GM23248 (cell line): ENCODE measurements around the gene IQSEC1. TPM values are rescaled to one million over a fixed set of nuclear protein-coding genes. Genes with fewer than 3 reads are reported as not detected.

Source experiments
- DNase-seq: peaks from one replicate; pipeline ENCODE4 v3.0.0-alpha.2; 2015
- H2AFZ ChIP-seq: fragments of 200-600 bp; sonication (generic); 2 replicates; pipeline ENCODE4 v1.6.1; 2016; ENCODE audit warnings: antibody characterized with exemption
- H3F3A ChIP-seq: fragments of 200-600 bp; sonication (generic); 2 replicates; pipeline ENCODE4 v1.6.1; 2016; ENCODE audit warnings: mild to moderate bottlenecking, antibody characterized with exemption, mixed run types; ENCODE audit not compliant: insufficient read depth
- H3K27ac ChIP-seq: fragments of 200-600 bp; sonication (generic); 2 replicates; pipeline ENCODE4 v1.5.1; 2016; ENCODE audit warnings: mild to moderate bottlenecking
- H3K27me3 ChIP-seq: fragments of 200-600 bp; sonication (generic); replicated peaks from 2 replicates; pipeline ENCODE4 v1.6.1; 2016; ENCODE audit warnings: mild to moderate bottlenecking; ENCODE audit not compliant: insufficient read depth
- H3K36me3 ChIP-seq: fragments of 200-600 bp; sonication (generic); 2 replicates; pipeline ENCODE4 v1.6.1; 2016; ENCODE audit warnings: low read depth, mild to moderate bottlenecking
- H3K4me1 ChIP-seq: fragments of 200-600 bp; sonication (generic); 2 replicates; pipeline ENCODE4 v1.6.1; 2016; ENCODE audit warnings: mild to moderate bottlenecking; ENCODE audit not compliant: insufficient read depth
- H3K4me2 ChIP-seq: fragments of 200-600 bp; sonication (generic); one replicate; pipeline ENCODE4 v1.6.1; 2016; ENCODE audit warnings: mild to moderate bottlenecking; ENCODE audit not compliant: unreplicated experiment
- H3K4me3 ChIP-seq: fragments of 200-600 bp; sonication (generic); 2 replicates; pipeline ENCODE4 v1.5.1; 2016; ENCODE audit warnings: mild to moderate bottlenecking
- H3K79me2 ChIP-seq: fragments of 200-600 bp; sonication (generic); 2 replicates; pipeline ENCODE4 v1.6.1; 2016; ENCODE audit warnings: mild to moderate bottlenecking; ENCODE audit not compliant: insufficient read depth
- H3K9ac ChIP-seq: fragments of 200-600 bp; sonication (generic); 2 replicates; pipeline ENCODE4 v1.6.1; 2016; ENCODE audit warnings: mild to moderate bottlenecking
- H3K9me2 ChIP-seq: fragments of 200-600 bp; sonication (generic); 2 replicates; pipeline ENCODE4 v1.6.1; 2016; ENCODE audit warnings: mixed run types, mild to moderate bottlenecking, moderate library complexity; ENCODE audit not compliant: insufficient read depth
- H3K9me3 ChIP-seq: fragments of 200-600 bp; sonication (generic); one replicate; pipeline ENCODE4 v1.6.1; 2017; ENCODE audit warnings: low read depth
- H4K20me1 ChIP-seq: fragments of 200-600 bp; sonication (generic); 2 replicates; pipeline ENCODE4 v1.6.0; 2016; ENCODE audit not compliant: insufficient read depth
- EZH2 ChIP-seq: fragments of 200-600 bp; sonication (generic); IDR thresholded peaks from 2 replicates; pipeline ENCODE4 v1.6.1; 2018; ENCODE audit warnings: antibody characterized with exemption, mild to moderate bottlenecking; ENCODE audit not compliant: insufficient read depth, poor library complexity, severe bottlenecking
- EZH2phosphoT487 ChIP-seq: fragments of 200-600 bp; sonication (generic); IDR thresholded peaks from 2 replicates; pipeline ENCODE4 v1.6.1; 2018; ENCODE audit warnings: antibody characterized with exemption, moderate library complexity, mild to moderate bottlenecking, low read depth; ENCODE audit not compliant: insufficient read depth
- WGBS, 2 experiments: methylation state at CpG; one replicate each; pipeline ENCODE4 v1.1.6; 2015 to 2017; ENCODE audit warnings: low lambda C conversion rate in 2 of 2, low coverage in 1 of 2; ENCODE audit errors: missing lambda C conversion rate in 2 of 2; 5-methylcytosine and 5-hydroxymethylcytosine counted together
- in situ Hi-C: fragments of 300-500 bp; cut with MboI; formaldehyde crosslinking; loops from 2 replicates; pipeline ENCODE4 v1.15.0; 2020
- polyA plus RNA-seq: library from polyadenylated mRNA; unstranded; fragments of >200 nt; fragmentation: Nextera tagmentation; extraction: Ambion mirVana; gene quantifications from 2 replicates; pipeline ENCODE4 v1.2.1, GENCODE V29; 2016
- total RNA-seq: library from RNA; depleted of rRNA; stranded (reverse); fragments of >200 nt; shearing (Covaris generic); gene quantifications from 2 replicates; pipeline ENCODE4 v1.2.3, GENCODE V29; 2014

IQSEC1 gene
- total and polyA plus RNA-seq, 2 experiments from 2014 or later: 5.1 to 21.6 TPM

DNA sequence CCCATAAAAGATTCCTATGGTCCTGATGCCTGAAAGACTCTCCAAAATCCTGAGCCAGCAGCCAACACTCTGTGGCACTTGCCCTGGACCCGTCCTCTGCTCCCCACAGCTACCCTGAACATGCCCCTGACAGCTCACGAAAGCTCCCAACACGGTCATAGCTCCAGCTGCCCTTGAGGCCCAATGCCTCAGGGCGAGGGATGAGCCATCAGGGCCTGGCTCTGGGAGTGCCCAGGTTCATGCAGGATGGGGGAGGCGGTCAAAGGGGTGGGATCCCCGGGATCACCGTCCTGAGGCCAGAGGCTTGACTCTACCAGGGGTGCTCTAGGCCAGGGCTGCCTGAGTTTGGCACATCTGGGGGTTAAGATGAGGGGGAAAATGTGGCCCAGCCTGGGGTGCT lies 159.1 kb downstream of the IQSEC1 start:
- no peak overlapping the region for H3K9ac ChIP-seq
- no peak overlapping the region for H2AFZ ChIP-seq
- WGBS, 2 experiments: 88 to 89% methylated on average over 7 of the region's 7 CpGs
- H3K27ac ChIP-seq: no peak overlapping the region
- H3K79me2 ChIP-seq: no peaks in the 10 kb centered on the region
- TF ChIP-seq EZH2: no peak
- TF ChIP-seq EZH2phosphoT487: no peak
- no peak for DNase-seq
- H4K20me1 ChIP-seq: no peaks in the 10 kb centered on the region
- no peaks in the 10 kb centered on the region for H3K36me3 ChIP-seq
- no peaks in the 10 kb centered on the region for H3K27me3 ChIP-seq
- no peaks in the 10 kb centered on the region for H3F3A ChIP-seq
- in situ Hi-C loops: no loop called here
- no peak overlapping the region for H3K4me3 ChIP-seq
- no peak overlapping the region for H3K4me2 ChIP-seq
- no peaks in the 10 kb centered on the region for H3K9me3 ChIP-seq
- H3K4me1 ChIP-seq: no peaks in the 10 kb centered on the region
- H3K9me2 ChIP-seq: no peaks in the 10 kb centered on the region

DNA sequence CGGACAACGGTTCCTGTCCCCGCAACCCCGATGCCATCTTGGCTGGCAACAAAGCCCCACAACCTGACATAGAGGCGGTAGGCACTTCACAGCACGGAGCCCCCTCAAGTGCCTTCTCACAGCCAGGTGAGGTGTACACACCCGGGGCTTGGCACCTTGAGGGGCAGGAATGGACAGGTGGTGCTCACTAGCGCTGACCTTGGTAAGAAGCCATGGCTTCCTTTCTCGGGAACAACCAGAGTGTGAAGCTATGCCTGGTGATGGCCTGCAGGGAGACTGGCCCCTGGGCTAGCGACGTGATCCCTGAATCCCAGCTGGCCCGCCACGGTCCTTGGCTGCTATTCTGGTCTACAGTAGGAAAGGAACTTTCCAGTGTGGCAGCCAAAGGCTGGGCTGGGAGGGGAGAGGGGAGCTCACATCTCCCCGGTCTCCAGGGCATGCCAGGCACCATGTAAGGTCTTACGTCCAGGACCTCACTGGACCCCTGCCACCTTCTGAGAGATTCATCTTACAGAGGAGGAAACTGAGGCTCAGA lies 161.3 kb downstream of the IQSEC1 start:
- WGBS, 2 experiments: 88% methylated on average over 15 of the region's 15 CpGs

DNA sequence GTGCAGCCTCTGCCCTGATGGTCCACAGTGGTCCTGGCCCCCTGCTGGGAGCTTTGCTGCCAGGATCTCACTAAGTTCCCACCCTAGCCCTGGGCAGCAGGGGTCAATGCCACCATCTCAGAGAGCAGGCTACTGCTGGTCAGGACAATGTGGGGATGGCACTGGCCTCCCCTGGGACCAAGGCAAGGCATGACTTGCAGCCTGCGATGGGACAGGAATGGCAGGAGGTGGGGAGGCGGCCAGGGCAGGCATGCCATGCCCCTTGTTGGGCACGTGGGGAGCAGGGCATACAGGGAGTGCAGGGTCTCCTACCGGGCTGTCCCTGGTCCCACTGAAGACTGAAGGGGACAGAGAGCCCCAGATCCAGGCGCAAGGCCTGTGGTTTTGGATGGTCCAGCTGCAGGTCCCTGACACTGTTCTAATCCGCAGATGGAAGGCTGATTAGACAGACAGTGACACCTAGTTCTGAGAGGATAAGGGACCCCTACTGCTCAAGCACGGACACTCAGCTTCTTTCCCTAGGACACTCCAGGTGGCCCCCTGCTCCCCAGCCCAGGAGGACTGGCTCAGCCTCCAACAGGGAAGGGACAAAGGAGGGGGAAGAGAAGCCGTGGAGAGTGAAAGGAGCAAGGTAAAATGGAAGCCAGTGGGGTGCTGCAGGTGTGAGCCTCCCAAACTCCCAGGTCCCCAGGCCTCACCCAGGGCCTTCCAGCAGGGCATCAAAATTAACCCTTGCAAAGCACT lies 162.7 kb downstream of the IQSEC1 start:
- Histone ChIP-seq H3K4me2 (no peak overlapping the region), H3F3A (no peaks in the 10 kb centered on the region), H4K20me1 (no peaks in the 10 kb centered on the region), H3K9me2 (no peaks in the 10 kb centered on the region), H3K9ac (no peak overlapping the region), H3K36me3 (no peaks in the 10 kb centered on the region; the same call in 1 of the 2 replicates), H3K4me1 (no peaks in the 10 kb centered on the region), H3K27ac (no peak overlapping the region), H2AFZ (no peak overlapping the region), H3K4me3 (no peak overlapping the region), H3K79me2 (no peaks in the 10 kb centered on the region), H3K9me3 (no peaks in the 10 kb centered on the region), H3K27me3 (no peaks in the 10 kb centered on the region)
- in situ Hi-C loops: no loop called here
- no peak for DNase-seq
- TF ChIP-seq EZH2: no peak
- no peak for TF ChIP-seq EZH2phosphoT487
- WGBS, 2 experiments: 90 to 95% methylated on average over 7 to 8 of the region's 8 CpGs

More for the DNA sequence above, 161.3 kb downstream of the IQSEC1 start:
- no peak for DNase-seq
- Histone ChIP-seq H3K36me3 (no peaks in the 10 kb centered on the region; the same call in 1 of the 2 replicates), H3K9ac (no peak overlapping the region), H2AFZ (no peak overlapping the region), H4K20me1 (no peaks in the 10 kb centered on the region), H3K27ac (no peak overlapping the region), H3K4me1 (no peaks in the 10 kb centered on the region), H3F3A (no peaks in the 10 kb centered on the region), H3K9me2 (no peaks in the 10 kb centered on the region), H3K4me2 (no peak overlapping the region), H3K4me3 (no peak overlapping the region), H3K79me2 (no peaks in the 10 kb centered on the region), H3K27me3 (no peaks in the 10 kb centered on the region), H3K9me3 (no peaks in the 10 kb centered on the region)
- TF ChIP-seq EZH2 (no peak), EZH2phosphoT487 (no peak)
- in situ Hi-C loops: no loop called here

DNA sequence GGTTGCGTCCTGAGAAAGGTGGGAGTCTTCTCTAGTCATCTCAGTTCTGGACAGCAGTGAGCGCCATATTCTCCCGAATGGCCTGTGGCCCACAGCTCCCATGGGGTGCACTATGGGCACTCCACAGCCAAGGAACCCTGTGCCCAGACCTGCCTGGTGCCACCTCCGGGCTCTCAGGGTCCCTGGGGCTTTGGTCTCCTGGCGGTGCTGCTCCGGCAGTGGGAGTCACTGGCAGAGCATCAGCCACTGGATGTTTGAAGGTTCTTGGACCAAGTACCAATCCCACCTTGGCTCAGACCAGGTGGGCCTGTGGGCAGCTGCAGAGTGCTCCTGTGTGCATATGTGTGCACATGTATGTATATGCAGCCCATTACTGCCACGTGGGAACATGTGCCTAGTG lies 163.5 kb downstream of the IQSEC1 start:
- H4K20me1 ChIP-seq: no peaks in the 10 kb centered on the region
- no peaks in the 10 kb centered on the region for H3K9me3 ChIP-seq
- H3K79me2 ChIP-seq: no peaks in the 10 kb centered on the region
- H2AFZ ChIP-seq: no peak overlapping the region
- no peaks in the 10 kb centered on the region for H3K27me3 ChIP-seq
- no peak overlapping the region for H3K9ac ChIP-seq
- 88 to 95% methylated on average over 7 of the region's 7 CpGs for WGBS, 2 experiments
- DNase-seq: no peak
- no peaks in the 10 kb centered on the region for H3F3A ChIP-seq
- no peaks in the 10 kb centered on the region for H3K4me1 ChIP-seq
- no peak overlapping the region for H3K4me3 ChIP-seq
- no peak overlapping the region for H3K27ac ChIP-seq
- no peak overlapping the region for H3K4me2 ChIP-seq
- in situ Hi-C loops: no loop called here
- no peaks in the 10 kb centered on the region for H3K9me2 ChIP-seq
- no peaks in the 10 kb centered on the region; the same call in 1 of the 2 replicates for H3K36me3 ChIP-seq
- TF ChIP-seq EZH2 (no peak), EZH2phosphoT487 (no peak)
